GM19238 (cell line): Measurements from ENCODE around the gene RPTOR.
"Not testable (repeated sequence)": the region's sequence is repeated elsewhere in the genome, so short reads cannot be mapped to it uniquely, and the experiment has no call there.

Experiments
- DNase-seq: peaks from one replicate; pipeline ENCODE4 v3.0.0; 2011; ENCODE audit warnings: low spot score; ENCODE audit not compliant: insufficient read length

The RPTOR gene

DNA sequence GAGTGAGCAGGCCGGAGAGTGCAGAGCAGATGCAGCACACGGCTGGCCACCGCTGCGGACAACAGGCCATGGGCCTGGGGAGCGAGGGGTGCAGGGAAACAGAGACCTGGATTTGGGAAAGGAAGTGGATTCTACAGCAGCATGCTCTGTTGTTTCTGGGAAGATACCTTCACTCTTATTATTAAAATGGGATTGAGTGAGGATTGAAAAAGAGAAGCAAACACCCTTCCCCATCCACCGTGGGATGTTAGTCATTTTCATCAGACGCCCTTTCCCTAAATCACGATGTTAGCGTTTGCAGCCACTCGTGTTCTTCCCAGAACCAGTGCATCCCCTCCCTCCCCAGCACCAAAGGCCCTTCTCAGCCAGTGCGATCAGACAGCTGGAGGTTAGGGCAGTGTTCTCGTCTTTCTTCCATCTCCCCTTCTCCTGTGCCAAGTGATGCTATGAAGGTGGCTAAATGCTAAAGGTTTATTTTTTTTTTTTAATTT, 250.5 kb downstream of the RPTOR start:
- DNase-seq, result no peak

DNA sequence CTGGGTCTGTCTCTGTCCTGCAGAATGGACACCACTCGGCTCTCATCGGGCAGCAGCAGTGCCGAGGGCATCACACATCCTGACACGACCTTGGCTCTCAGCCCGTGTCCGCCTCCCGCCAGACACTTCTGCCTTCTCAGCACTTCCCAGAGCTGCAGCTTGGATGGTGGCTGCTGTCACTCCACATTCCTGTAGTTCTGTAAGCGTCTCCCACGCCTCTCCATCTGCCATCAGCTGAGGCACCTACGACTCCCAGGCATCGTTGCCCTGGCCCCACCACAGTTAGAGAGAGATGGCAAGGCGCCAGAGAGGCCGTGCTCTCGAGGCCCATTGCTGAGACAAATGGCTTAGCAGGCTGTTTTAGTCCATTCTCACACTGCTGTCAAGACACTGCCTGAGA, 251.1 kb downstream of the RPTOR start:
- no peak for DNase-seq

DNA sequence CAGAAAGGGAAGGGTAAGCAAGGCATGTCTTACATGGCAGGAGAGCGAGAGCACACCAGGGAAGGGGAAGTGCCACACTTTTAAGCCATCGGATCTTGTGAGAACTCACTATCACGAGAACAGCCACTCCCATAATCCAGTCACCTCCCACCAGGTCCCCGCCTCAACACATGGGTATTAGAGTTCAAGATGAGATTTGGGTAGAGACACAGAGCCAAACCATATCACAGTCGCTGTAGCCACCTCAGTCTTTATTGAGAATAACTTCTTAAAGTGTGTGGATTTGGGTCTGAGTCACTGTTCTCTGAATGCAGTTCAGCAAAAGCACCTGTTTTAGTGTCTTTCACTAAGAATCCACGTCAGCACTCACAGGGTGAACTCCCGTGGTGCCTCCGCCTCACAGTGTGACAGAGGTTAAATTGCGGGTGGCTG, 251.8 kb downstream of the RPTOR start:
- DNase-seq, result no peak

DNA sequence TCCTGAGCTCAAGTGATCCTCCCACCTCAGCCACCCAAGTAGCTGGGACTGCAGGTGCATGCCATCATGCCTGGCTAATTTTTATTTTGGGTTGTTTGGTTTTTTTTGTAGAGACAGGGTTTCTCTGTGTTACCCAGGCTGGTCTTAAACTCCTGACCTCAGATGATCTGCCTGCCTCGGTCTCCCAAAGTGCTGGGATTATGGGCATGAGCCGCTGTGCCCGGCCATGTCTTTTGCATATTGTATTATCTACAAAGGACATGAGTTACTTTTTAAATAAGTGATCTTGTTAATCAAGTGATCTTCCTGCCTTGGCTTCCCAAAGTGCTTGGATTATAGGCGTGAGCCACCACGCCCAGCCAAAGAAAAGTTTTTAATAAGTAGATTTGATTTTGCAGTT, 252.6 kb downstream of the RPTOR start:
- DNase-seq, result not testable (repeated sequence)

DNA sequence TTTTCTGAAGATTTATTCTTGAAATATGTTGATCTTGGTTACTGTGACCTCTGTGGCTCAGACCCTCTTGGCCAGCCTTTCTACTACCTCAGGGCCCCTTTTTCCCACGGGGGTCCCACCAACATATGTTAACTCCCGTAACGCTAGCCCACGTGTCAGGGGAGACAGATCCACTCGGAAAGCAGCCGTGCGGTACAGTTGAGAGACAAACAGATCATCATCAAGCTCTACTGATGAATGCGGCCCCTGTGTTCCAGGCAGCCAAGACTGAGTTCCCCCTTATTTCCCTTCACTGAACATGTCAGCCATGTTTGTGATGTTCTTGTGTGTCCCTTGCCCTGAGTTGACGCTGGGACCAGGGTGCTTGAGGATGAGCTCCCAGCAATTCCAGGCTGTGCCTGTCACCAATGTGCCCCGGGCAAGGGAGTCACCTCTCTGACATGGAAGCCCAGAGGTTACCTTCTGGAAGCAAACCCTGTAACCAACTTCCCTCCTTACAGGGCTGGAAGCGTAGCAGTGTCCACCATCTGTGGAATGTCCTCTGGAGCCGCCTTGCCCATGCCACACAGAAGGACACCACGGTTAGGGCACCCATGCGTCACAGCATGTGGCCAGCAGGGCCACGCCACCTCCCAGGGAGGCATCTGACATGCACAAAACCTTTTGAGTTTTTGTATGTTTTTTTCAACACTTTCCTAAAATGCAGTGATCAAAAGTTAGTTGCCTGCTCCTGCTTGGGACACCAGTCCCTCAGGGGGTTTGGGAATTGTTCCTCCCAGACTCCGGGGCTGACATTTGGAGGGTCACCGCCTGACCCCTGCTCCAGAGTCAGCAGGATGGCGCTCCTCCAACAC, 253.3 kb downstream of the RPTOR start:
- DNase-seq, result no peak

DNA sequence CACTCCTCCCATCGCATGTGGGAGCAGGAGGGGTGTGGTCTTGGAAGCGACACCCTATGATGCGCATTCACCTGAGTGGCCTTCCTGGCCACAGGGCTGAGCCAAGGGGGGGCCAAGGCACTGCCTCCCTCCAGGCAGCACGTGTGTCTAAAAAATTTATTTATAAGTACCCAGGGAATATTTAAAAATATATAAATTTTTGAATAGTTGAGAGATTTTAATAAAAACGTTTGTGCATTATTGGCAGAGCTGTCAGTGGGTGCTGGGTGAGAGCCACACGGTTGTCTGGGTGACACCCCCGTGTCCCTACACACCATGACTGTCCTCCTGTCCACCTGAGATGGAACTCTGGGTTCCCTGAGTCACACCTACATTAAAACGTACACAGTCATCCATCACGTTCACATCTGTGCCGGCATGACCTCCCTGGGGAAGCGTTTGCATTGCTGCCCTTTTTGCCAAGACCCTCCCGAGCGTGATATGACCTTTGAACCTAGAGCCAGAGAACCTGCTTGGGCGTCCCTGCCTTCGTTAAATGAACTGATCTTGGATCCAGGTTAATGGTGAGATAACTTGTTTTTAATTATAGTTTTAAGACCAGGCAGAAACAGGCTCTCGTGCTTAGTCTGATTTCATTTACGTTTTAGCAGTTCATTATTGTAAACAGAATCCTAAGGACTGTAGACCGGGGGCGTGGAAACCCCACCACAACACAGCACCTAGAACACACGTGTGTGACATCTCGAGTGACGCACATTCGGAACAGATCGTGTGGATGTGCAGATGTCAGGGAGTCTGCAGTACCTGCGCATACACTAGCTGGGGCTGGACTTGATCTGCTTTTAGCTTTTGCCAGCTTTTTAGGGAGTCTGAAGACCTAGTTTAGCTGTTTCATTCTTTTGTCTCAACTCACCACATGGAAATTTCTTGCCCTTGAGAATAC, 254.2 kb downstream of the RPTOR start:
- no peak for DNase-seq

DNA sequence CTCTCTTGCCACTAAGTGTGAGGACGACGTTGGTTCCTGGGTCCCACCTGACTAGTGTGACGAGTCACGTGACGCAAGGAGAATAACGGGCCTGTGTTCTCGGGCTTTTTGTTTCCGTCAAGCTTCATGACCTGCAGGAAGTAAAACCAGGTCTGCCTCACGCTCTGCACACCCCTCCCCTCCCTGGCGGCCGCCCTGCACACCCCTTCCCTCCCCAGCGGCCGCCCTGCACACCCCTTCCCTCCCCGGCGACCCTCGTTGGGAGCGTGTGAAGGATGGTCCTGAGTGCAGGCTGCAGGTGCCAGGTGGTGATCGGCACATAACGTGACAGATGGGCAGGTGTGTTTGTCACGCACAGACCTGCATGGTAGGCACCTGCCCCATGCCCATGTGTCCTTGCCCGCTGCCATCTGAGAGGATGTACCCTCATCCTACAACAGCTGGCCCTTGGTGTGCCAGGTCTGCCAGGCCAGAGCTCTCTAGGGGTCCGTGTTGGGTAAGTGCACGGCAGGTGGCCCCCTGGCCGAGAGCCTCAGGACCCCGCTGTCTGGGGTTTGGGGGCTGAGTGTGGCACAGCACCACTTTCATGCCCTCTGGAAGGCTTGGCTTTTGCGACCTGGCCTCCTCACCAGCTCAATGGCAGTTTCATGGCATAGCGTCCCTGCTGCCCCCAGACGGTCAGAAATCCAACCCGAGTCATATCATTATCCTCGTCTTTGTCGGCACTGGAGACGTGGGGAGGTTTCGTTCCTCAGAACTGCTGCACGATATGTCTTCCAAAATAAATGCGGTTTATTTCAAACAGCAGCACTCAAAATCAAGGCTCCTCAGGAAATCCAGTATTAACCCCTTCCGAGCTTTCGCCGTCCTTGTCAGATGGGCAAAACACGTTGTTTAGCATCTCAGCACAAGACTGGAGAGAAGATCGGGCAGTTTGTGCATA, 255.2 kb downstream of the RPTOR start:
- DNase-seq, result no peak

DNA sequence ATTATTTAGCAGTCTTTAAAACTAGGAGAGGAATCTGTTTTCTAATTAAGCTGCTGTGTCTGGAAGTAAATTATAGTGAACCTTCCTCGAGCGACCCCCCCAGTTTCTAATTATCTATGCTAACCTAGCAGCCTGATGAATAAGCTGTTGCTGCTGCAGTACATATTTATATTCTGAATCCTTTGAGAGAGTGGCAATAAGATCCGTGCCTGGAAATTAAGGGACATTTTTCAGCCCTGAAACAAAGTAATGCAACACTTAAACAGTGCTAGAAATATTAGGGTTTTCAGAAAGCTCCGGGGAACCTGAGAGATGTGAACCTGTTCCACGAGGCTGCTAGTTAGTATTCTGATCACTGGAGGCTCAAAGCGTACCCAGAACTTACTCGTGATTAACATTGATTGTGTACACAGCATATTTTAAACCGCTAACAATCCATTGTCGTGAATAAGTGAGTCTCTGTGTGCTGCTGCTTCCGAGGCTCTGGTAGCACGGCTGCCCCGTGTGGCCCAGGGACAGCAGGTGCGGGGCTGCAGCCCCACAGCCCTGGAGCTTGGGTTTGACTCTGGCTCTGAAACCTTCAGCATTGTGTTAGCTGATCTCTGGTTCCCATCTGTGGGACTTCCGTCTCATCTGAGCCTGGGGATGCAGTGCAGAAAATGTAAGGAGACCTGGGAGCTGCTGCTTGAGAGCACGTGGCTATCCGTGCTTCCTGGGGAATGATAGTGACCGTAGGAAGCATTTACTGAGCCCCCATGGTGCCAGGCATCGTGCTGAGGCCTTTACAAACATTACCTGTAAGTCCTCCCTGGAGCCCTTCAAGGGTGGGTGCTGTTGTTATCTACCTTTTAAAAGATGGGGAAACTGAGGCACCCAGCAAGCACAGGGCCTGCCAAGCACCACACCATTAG, 256.1 kb downstream of the RPTOR start:
- DNase-seq, result no peak

DNA sequence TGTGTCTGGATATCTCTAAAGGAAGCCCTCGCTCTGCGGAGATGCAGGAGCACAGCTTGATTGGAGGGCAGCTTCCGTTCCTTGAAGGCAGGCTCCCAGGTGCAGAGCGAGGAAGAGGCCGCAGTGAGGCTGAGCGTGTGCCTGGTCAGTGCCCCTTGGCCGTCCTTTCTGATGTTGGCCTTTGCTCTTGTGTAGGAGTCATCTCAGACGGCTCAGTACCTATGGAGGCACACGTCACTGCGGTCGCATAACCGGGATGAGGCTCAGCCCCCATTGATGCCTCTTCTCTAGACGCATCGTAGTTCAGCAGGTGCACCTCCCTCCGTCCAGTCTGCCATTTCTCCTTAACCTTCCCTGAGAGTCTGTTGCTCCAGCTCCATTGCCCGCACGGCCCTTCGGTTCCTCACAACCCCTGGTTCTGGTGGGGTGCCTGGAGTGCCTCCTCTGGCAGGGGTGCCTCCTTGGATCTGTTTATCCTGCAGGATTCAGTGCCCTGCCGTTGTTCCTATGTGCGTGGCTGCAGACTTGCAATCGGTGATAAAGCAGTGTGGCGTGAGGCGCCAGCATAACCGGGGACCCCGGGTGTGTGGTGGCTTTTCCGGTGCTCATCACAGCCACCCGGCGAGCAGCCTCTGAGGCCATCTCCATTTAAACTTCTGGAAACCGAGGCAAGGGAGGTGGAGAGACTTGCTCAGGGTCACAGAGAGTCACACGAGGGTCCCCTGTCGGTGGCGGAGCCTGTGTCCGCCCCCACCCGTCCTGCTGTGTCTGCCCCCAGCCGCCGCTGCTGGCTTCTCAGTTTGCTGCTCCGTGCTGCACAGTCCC, 258.2 kb downstream of the RPTOR start:
- DNase-seq, result no peak

DNA sequence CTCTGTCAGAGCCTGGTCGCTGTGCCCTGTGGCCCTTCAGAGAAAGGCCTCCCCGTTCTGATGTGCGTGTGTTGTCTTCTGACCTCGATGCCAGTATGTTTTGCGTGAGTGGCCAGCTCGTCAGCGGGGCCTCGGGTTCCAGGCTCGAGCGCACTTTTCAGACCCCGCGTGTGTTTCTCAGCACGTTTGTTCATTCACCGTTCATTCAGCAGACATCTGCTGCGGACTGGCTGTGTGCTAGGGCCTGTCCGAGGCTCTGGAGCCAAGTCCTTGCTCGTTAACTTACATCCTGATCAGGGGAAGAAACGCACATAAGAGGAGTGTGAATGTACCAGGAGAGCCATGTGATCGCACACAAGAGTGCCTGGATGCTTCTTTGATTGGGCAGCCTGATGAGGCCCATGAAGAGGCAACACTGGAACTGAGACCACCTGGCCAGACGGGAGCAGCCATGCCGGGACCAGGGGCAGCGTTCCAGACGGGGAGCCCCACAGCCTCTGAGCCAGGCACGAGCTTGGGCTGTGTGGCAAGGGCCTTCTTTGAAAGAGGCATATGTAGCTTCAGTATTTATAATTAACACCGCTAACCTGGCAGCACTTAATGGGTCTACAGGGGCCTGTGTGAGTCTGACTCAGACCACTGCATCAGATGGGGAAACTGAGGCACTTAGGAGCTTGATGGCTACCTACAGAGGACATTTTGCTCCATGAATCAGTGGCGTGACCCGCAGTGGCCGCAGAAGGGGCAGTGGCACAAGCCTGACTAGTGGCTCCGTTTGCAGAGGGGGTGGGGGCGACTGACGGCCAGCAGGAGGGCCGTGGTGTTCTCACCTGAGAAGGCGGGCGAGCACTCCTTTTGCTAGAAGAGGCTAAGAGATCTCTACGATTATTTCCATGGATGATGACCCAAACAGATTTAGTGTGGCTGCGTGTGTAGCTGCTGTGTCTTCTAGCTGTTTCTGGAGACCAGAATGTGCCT, 259.1 kb downstream of the RPTOR start:
- DNase-seq, result no peak

DNA sequence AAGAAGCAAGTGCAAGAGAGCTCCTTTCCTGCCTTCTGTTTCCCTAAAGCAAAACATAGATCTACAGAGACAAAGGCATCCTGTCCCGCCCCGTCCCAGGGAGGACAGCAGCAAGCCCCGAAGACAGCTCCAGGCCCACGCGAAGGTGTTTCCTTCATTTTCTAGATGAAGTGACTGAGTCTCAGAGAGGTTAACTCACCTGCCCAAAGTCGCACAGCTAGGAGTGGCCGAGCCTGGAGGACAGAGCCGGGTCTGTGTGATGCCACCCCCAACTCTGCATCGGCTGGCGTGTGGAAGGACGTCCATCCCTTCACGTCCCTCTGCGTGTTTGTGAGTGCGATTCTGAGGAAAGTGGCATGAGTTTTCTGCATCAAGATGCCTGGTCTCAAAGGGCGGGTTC, 259.8 kb downstream of the RPTOR start:
- no peak for DNase-seq

DNA sequence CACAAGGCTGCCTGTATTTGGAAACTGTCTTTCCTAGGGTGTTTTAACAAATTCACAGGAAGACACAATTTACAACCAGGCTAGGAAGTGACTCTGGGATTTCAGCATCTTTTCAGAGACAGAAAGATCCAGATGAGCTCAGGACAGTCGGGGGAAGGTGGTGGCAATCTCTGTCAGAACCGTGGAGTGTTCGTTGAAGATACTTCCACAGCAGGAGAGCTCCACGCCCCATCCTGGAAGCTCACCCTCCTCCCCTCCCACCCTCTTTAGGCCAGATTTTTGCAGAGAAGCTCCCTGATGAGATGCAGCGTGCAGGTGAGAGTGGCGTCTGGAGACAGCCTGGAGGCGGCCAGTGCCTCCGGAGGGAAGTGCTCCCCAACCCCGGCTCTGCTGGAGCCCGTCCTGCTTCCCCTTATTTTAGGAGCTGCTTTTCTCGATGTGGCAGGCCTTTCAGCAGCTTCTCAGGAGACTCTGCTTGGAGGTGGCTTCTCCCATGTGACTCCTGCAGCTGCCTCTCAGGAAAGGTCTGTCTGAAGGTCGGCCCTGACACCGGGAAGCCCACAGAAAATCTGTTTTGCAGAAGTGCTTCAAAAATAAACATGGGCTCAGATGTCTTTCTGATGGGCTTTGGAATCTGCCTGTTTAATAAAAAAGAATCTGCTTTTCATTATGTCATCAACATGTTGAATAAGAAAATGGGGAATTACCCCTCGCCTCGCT, 260.6 kb downstream of the RPTOR start:
- DNase-seq, result no peak

DNA sequence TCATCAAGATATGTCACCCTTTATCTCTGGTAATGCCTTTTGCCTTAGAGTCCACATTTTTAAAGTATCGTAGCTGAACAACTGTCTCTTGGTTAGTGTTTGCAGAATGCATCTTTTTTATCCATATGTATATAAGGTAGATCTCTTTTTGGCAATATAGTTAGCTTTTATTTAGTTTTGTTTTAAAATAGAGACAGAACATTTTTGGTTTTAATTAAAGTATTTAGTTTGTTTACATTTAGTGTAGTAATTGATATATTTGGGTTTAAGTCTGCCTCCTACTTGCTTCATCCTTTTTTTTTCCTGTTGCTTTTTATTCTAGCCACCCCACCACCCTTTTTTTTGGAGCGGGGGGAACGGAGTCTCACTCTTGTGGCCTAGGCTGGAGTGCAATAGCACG, 262.4 kb downstream of the RPTOR start:
- no peak for DNase-seq

DNA sequence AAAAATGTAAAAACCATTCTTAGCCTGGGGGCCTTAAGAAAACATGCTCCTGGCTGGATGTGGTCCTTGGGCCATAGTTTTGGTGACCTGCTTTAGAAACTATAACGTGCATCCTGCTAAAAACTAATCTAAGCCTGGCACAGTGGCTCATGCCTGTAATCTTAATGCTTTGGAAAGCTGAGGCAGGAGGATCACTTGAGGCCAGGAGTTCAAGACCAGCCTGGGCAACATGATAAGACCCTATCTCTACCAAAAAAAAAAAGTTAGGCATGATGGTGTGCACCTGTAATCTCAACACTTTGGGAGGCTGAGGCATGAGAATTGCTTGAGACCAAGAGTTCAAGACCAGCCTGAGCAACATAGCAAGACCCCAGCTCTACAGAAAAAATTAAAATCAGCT, 263.2 kb downstream of the RPTOR start:
- no peak for DNase-seq

DNA sequence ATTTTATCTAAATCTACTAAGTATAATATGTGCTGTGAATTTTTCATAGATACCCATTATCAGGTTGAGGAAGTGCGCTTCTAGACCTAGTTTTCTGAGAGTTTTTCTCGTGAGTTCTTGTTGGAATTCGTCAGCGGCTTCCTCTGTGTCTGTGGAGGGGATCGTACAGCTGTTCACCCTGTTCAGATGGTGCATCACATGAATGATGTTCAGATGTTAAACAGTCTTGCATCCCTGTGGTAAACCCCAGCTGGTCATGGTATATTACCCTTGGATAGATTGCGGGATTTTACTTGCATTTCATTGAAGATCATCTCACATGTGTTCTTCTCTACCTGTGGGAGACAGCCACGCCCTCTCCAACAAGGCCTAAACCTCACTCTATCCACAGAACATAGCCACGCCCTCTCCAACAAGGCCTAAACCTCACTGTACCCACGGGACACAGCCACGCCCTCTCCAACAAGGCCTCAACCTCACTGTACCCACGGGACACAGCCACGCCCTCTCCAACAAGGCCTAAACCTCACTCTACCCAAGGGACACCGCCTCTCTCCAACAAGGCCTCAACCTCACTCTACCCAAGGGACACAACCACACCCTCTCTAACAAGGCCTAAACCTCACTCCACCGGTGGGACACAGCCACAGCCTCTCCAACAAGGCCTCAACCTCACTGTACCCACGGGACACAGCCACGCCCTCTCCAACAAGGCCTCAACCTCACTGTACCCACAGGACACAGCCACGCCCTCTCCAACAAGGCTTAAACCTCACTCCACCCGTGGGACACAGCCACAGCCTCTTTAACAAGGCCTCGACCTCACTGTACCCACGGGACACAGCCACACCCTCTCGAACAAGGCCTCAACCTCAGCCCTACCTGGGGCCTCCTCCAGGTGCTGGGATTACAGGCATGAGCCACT, 266.8 kb downstream of the RPTOR start:
- DNase-seq, result no peak
